Putamen (tissue), 1 donor: ENCODE data around the gene ZFYVE26.
"Not testable (repeated sequence)": the region's sequence is repeated elsewhere in the genome, so short reads cannot be mapped to it uniquely, and the experiment has no call there.

Source experiments
- DNase-seq: peaks from one replicate; pipeline ENCODE4 v3.0.0-alpha.2; 2016; ENCODE audit warnings: low spot score

The ZFYVE26 gene

DNA sequence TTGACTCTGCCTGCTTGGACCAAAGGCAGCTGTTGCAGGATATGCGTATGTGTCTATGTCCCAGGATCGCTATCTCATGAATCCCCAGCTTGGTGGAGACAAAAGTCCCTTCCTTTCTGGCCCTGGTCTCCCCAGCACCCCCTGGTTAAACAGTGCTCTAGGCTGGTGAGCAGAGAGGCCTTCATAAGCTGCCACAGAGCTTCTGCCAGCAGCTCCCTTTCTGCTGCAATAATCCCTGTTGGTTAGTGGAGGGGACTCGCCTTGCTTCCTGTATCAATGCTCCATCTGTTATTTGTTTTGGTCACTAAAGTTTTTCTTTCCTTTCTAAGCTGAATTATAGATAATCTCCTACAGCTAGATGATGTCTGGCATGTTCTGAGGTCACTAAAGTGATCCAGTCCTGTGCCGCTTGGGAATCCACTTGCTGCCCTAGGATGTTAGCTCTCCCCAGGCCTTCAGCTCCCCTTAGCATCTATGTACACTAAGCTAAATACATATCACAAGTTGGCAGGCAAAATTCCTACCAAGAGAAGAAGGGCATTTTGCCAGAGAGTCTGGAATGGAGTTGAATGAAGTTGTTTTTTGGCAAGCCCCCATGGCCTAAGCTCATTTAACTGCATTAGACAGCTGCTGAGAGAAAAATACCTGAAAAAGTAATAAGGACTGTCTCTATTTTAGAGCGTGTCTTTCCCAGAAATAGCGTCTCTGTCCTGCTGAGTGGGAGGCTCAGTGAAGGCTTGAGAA lies 66.9 kb downstream of the ZFYVE26 start:
- DNase-seq = no peak

DNA sequence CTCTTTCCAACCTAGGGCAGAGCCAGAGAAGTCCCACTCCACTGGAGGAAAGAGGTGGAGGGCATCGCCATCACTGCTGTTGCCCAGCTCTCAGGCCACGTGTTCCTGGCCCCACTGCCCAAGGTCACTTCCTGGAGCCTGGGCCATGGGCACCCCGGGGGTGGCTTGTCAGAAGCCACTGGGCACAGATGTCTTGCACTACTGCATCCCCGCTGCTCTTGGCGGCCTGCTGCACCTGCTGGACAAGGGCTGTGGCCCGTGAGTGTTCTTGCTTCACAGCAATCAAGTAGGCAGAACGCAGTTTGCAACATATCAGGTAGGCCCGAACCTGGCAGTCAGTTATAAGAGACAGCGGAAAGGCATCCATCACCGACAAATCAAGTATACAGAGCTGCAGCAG lies 68.1 kb downstream of the ZFYVE26 start:
- DNase-seq = no peak

DNA sequence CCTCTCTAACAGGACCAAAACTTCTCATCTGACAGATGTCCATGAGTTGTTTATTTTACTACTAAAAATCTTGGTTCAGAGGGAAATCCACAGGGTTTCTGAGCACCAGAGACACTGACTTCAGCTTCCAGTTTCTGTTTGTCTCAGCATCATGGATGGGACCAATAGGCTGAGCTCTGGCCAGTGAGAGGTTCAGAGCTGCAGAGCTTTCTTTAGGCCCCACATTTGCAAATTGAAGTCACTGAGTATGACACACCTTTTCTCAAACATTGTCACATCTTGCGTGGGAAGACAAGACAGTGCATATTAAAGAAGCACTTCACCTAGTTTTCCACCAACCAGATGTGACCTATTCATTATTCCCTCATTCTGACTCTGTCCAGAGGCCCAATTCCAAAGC lies 69.5 kb downstream of the ZFYVE26 start:
- peak; percentile 49 for DNase-seq

DNA sequence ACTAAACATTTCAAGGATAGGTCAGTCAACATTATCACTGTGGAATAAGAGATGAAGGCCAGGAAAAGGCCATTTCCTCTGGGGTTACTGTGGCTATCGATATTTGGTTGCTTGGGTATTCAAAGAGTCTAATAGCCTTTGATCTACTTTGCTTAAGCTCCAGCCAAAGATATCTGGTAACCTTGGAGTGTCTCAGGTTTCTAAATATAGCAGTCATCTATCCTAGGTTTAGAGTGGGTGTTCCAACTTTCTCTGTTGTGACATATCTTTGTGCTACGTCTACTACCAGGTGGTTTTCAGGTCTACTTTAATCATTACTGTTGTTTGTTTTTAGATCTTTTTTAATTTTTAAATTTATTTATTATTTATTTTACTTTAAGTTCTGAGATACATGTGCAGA lies 72.3 kb downstream of the ZFYVE26 start:
- DNase-seq = no peak

DNA sequence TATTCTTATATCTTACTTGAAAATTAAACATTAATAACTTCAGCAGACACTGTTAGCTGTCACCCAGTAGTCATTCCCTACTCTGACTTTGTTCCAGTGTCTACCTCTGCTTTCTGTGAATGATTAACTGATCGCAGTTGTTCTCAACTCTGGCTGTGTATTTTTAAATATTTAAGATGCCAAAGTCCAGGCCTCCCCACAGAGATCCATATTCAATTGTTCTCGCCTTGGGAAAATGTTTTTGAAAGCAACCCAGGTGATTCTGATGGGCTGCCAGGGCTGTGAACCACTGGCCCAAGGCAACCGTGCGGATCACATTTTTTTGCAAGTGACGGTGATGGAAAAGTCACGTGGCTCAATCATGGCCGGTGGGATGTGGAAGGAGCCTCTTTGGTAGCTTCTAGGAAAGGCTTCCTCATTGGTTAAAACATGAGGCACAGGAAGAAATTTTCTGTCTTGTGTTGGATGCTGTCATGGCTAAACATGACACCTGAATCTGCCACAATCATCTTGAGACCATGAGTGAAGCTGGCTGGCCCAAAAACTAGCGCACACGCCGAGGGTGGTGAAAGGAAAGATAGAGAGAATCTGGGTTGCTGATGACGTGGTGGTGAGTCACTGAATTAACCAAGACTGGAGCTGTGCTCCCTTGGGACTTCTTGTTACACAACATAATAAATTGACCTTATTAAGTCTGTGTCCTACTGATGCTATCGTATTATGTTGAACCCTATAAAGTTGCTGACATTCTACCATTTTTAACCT lies 77.5 kb downstream of the ZFYVE26 start:
- peak; percentile 63 for DNase-seq

DNA sequence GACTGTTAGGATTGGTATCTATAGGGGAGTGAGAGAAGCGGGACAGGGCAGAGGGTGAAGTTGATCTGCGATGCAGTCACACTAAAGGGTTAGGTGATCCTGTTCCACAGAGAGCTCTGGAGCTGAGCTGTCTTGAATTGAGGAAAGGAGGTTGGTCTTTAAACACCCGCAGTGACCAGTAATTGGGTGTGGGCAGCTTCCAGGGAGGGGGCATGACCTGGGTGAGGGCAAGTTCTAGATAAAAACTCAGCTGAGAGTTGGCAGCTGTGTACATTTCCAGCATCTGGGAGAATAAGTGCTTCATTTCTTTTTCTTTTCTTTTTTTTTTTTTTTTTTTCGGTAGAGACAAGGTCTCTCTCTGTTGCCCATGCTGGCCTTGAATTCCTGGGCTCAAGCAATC lies 79.6 kb downstream of the ZFYVE26 start:
- DNase-seq = no peak

DNA sequence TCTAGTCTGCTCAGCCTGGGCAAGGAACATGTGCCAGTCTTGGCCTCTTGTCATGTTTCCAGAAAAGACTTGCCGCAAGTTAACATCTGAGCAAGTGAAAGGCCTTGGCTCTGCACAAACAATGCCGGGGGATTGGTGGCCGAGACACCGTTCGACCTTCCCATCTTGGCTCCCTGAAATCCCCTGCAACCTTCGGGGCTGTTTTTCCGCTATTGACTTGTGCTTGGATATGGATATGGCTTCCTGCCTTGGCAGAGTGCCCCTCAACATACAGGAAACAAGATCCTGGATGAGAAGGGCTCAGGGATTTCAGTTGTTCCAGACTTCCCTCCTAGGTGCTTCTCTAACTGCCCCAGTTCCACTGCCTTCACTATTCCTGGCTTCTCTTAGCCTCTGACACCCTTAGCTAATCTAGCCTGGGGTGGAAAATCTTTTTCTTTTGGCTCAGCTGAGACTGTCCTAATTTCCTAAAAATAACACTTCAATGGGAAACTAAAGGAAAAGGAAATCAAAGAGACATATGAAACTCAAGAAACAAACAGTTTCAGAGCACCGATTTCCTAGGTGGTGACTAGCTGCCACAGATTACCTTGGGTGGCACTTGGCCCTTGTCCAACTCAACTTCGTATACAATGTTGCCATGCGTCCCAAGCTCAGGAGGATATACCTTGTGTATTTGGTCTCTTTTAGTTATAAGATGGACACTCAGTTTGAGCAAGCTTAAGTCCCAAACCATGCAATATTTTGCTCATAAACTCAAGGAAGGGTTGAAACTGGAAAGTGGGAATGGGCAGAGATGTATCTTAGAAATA lies 80.8 kb downstream of the ZFYVE26 start:
- no peak for DNase-seq

DNA sequence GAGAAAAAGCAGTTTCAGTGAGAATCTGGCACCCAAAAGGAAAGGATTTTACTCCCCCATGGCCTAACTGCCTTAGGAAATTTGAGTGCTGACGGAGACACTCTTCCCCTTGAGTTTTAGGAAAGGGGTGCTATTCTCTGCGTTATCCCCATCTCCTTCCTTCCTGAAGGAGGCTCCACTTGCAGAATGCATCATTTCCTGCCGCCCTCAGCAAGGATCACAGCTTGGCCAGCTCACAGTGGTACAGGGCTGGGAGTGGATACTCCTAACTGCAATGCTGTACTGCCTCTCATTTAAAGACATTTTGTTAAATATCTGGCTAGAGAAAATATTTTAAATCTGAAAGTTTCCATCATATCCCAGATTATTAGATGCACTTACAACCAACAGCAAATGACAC lies 81.7 kb downstream of the ZFYVE26 start:
- no peak for DNase-seq

DNA sequence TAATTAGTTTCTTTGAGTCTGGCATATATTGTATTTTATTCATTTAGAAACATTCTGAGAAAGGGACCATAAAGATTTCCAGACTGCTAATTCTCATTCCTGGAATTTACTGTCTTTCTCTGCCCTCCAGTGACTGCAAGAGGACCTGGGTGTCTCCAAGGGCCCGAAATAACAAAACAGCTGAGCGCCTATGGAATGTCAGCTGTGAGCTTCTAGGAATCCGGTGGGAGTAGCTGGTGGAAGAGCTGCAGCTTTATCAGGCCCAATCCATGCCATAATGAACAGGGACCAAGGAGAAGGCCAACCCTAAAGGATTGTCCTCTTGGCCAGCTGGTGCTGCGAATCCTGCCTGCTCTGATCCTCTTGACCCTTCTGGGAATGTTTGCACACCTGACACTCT lies 82.8 kb downstream of the ZFYVE26 start:
- DNase-seq = no peak

DNA sequence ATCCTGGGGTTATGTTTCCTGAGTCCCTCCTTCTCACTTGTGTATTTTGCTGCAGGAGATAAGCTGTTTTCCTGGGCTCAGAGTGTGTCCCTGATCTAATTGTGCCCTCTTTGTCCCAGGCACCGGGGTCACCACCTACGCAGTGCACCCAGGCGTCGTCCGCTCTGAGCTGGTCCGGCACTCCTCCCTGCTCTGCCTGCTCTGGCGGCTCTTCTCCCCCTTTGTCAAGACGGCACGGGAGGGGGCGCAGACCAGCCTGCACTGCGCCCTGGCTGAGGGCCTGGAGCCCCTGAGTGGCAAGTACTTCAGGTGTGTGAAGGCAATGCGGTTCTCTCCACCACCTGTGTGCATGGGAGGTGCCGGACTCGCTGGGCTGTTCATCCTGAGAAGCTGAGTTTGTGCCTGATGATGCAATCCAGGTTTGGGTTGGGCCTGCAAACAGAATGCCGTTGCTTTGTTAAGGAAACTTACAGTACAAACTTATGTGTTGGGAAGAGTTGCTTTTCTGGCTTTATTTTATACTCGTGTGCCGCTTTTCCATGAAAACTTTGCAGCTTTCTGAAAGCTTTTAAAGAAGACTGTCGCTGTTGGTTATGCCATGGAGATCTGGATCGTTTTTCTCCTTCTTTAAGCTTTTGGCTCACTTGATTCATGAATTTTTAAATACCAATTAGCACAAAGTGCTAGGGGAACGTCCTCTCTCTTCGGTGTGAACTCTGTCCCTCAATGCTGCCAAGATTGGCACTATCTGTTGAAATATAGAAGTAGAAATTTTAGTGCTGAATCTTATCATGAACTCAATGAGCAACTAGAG lies 87.1 kb downstream of the ZFYVE26 start:
- no peak for DNase-seq

DNA sequence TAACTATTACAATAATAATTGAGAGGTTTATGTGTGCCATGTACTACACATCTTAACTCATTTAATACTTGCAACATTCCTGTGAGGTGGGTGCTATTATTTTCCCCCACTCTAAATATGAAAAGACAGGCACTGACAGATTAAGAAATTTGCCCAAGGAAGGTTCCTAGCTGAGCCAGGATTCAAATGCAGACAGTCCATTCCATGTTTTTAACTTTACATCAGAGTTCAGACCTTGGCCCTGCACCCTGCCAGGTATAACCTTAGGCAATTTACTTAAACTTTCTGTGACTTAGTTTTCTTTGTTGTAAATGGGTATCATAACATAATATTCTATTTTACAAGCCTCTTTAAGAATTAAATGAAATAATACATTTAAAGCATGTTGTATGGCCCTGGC lies 88.1 kb downstream of the ZFYVE26 start:
- no peak for DNase-seq

DNA sequence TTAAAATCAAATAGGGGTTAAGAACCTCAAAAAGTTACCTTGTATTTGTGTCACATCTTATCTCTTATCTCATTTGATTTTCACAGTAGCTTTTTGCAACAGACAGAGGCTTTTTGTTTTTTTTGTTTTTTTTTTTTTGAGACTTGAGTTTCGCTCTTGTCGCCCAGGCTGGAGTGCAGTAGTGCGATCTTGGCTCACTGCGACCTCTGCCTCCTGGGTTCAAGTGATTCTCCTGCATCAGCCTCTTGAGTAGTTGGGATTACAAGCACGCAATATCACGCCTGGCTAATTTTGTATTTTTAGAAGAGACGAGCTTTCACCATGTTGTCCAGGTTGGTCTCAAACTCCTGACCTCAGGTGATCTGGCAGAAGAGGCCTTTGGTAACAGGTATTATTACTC lies 89.0 kb downstream of the ZFYVE26 start:
- DNase-seq = no peak

DNA sequence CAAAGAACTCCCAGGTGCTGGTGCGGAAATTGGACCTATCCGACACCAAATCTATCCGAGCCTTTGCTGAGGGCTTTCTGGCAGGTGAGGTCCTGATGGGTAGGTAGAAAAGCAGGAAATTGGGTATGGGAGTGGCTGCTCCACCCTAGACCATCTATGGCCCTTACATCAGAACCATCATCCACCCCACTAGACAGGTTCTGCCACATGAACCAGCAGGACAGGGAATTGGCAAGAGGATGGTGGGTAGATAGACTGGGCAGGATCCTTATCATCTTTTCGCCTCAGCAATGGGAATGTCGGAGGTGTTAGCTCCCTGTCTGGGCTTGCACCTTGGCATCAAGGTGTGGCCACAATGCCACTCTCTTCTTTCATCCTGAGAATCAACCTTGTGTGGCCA lies 91.2 kb downstream of the ZFYVE26 start:
- no peak for DNase-seq

DNA sequence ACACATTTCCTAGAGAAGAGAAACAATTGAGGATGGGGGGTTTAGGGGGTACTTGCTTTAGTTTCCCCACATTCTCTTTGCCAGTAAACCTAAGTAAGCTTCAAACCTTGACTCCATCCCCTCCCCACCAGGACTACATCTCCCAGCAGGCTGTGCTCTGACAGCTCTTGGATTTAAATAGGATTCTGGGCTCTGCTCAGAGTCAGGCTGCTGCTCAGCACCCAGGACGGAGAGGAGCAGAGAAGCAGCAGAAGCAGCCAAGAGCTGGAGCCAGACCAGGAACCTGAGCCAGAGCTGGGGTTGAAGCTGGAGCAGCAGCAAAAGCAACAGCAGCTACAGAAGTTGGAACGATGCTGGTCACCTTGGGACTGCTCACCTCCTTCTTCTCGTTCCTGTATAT lies 94.1 kb downstream of the ZFYVE26 start:
- DNase-seq = peak; percentile 76

DNA sequence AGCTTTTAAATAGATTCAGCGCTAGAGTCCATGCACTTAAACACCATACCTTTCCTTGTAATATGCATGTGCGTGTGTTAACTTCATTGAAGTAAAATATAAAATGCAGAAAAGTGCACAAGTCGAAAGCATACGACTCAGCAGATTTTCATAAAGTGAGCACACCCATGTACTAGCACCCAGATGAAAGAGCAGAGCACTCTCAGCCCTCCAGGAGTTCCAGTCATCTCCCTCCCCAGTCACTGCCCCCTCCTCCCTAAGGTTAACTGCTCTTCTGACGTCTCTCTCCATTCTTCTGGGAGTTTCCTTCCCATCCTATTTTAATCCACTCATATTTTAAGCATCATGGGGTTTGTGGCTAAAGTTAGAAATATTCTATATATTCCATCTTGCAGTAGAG lies 94.5 kb downstream of the ZFYVE26 start:
- no peak for DNase-seq

DNA sequence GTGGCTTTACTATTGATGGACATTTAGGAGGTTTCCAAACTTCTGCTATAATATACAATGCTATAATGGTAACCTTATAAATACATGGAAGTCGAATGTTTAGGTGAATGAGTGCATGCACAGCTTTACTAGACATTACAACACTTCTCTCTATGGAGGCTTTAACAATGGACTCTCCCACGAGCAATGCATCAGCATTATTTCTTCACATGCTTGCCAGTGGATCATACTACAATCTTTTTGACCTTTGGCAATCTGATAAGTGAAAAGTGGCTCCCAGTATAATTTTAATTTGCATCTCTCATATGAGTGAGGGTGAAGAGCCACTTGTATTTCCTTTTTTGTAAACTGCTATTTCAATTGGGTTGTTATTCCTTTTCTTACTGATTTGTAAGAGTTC lies 96.5 kb downstream of the ZFYVE26 start:
- DNase-seq = no peak

DNA sequence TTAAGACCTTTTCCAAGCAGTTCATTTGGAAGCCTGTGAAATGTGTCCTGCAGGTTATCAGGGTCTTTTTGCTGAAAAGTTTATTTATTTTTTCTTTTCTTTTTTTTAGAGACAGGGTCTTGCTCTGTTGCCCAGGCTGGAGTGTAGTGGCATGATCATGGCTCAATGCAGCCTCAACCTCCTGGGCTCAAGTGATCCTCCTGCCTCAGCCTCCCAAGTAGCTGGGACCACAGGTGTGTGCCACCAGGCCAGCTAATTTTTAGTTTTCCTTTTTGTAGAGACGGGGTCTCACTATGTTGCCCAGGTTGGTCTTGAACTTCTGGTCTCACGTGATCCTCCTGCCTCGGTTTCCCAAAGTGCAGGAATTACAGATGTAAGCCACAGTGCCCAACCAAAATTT lies 97.0 kb downstream of the ZFYVE26 start:
- not testable (repeated sequence) for DNase-seq

DNA sequence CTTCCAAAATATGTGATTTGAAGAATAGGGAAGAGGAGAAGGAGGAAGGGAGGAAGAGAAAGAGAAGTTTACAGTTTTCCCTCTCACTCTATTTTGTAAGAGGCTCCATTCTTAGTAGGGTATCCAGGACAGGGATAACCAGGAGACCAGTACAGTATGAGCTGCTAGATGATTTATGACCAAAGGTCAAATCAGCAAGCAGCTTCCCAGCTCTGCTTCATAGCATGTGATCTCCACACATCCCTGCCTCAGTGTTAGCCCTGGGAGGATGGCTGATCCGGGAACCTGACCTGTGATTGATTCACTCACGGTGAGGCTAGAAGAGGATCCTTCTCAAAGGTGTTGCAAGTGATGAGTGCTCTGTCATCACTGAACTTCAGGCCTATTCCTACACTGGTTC lies 98.1 kb downstream of the ZFYVE26 start:
- DNase-seq = no peak

DNA sequence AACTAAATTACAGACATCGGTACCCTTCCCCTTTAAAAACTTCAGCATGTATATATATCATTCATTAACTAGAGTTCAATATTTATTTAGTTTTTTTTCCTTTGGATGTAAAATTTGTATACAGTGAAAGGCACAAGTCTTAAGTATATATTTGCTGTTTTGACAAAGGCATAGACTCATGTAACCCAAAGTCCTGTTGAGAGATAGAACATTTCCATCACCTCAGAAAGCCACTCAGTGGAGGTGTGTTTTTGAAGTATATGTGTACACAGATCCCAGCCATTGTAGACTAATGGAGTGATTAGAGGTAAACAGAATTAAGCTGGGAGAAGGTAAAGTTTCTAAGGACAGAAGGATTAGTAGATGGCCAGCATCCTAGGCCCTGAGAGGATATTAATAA lies 99.3 kb downstream of the ZFYVE26 start:
- no peak for DNase-seq

DNA sequence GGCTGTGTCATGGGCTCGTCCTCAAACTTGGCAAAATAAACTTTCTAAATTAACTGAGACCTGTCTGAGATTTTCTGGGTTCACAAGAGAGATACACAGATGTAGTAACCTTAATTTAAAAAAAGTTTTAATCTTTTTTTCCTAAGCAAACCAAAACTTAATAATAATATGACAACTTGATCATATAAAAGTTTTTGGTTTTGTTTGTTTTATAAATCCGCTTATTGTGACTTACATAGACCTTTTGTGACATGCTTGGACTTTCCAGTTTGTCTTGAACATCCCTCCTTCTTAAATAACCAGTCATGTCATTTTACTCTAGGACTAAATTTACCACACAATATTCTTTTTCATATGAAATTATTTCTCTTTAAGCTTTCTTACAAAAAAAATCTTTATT lies 106.2 kb downstream of the ZFYVE26 start:
- DNase-seq = no peak

DNA sequence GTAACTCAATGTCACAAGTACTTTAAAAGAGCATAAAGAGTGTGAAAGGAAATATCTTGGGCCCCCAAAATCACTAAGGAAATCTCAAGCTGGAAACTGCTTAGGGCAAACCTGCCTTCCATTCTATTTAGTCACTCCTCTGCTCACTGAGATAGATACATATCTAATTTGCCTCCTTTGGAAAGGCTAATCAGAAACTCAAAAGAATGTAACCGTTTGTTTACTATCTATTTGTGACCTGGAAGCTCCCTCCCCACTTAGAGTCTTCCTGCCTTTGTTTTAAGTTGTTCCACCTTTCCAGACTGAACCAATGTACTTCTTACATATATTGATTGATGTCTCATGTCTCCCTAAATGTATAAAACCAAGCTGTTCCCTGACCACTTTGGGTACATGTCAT lies 106.6 kb downstream of the ZFYVE26 start:
- DNase-seq = not testable (repeated sequence)

DNA sequence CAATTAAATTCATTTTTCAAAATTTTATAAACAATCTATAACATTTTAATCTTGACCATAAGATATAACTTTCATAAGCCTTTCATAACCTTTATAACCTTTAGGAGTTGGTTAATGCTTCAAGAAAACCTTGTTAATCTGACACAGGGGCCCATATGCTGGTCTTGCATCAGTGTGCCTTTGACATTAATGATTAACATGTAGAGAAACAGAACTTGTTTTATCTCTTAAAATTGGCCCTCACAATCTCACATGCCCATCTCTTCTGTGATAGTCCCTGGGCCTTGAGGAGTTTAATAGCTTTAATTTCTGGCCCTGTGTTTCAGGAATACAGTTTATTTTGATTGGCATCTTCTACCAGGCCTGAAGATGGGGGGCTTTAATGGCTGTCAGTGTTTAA lies 107.0 kb downstream of the ZFYVE26 start:
- DNase-seq = not testable (repeated sequence)
